Progenitor cell of endocrine pancreas (in vitro differentiated cells): ENCODE data around the gene KCNQ5. TPM values are rescaled to one million over a fixed set of nuclear protein-coding genes. Genes with fewer than 3 reads are reported as not detected.

Experiments
- DNase-seq: peaks from one replicate; pipeline ENCODE4 v3.0.0; 2021; ENCODE audit warnings: low spot score; ENCODE audit not compliant: unreplicated experiment
- H3K27ac Mint-ChIP-seq: 2 replicates; pipeline ENCODE4 v1.8.0; 2021; ENCODE audit warnings: mild to moderate bottlenecking, moderate library complexity, mixed read lengths
- H3K27me3 Mint-ChIP-seq: 2 replicates; pipeline ENCODE4 v1.8.0; 2021; ENCODE audit warnings: mixed read lengths
- H3K36me3 Mint-ChIP-seq: 2 replicates; pipeline ENCODE4 v1.8.0; 2022; ENCODE audit warnings: mixed read lengths; ENCODE audit not compliant: insufficient read depth
- H3K4me1 Mint-ChIP-seq: 2 replicates; pipeline ENCODE4 v1.8.0; 2021; ENCODE audit warnings: low read depth, mixed read lengths
- H3K4me3 Mint-ChIP-seq: 2 replicates; pipeline ENCODE4 v1.8.0; 2021; ENCODE audit warnings: low read depth, mild to moderate bottlenecking, moderate library complexity, mixed read lengths
- H3K9me3 Mint-ChIP-seq: 2 replicates; pipeline ENCODE4 v1.8.0; 2021; ENCODE audit warnings: low read depth, mixed read lengths
- CTCF ChIP-seq: fragments of 200-600 bp; sonication (generic); IDR thresholded peaks from one replicate; pipeline ENCODE4 v1.5.0; 2021; ENCODE audit warnings: antibody characterized with exemption, mild to moderate bottlenecking; ENCODE audit not compliant: unreplicated experiment
- total RNA-seq: library from RNA; stranded (reverse); gene quantifications from 2 replicates; pipeline ENCODE4 v1.2.1, GENCODE V29; 2021

The KCNQ5 gene
- total RNA-seq, 1 donor from 2014 or later, result 1.0 TPM

GRCh38 chr6:73062130-73062529, 440.3 kb downstream of the KCNQ5 start:
- Mint-ChIP-seq H3K27ac (no peak overlapping the region), H3K4me1 (no peaks in the 10 kb centered on the region), H3K27me3 (peaks cover 2% of the 10 kb centered on the region), H3K36me3 (no peaks in the 10 kb centered on the region), H3K4me3 (no peak overlapping the region), H3K9me3 (peaks cover 5% of the 10 kb centered on the region)
- TF ChIP-seq CTCF, result no peak
- DNase-seq, result no peak

GRCh38 chr6:73062837-73063236, 441.0 kb downstream of the KCNQ5 start:
- DNase-seq, result no peak
- Mint-ChIP-seq H3K27ac (no peak overlapping the region), H3K4me1 (no peaks in the 10 kb centered on the region), H3K36me3 (no peaks in the 10 kb centered on the region), H3K9me3 (peaks cover 5% of the 10 kb centered on the region), H3K4me3 (no peak overlapping the region), H3K27me3 (peaks cover 2% of the 10 kb centered on the region)
- no peak for TF ChIP-seq CTCF

DNA sequence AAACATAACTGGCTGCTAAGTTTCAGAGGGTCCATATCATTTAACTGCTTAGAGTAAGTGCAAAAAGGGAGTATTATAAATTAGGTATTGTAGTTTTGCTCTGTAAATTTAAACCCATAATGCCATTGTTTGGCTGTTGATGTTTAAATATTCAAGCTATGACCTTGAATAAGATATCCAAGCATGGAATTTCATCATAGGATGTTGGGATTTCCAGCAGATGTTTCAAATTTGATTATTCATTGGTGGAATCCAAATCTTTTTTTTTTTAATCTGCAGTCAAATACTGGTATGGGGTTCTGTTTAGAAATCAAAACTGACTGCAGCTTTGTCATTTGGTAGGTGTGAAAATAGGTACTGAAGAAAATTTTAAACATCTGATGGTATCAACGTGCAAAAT, 442.4 kb downstream of the KCNQ5 start:
- no peak overlapping the region for H3K4me3 Mint-ChIP-seq
- no peaks in the 10 kb centered on the region for H3K9me3 Mint-ChIP-seq
- no peaks in the 10 kb centered on the region for H3K36me3 Mint-ChIP-seq
- no peak overlapping the region for H3K27ac Mint-ChIP-seq
- TF ChIP-seq CTCF, result no peak
- H3K27me3 Mint-ChIP-seq, result peaks cover 2% of the 10 kb centered on the region
- H3K4me1 Mint-ChIP-seq, result no peaks in the 10 kb centered on the region
- no peak for DNase-seq

GRCh38 chr6:73073238-73073637, 451.4 kb downstream of the KCNQ5 start:
- no peaks in the 10 kb centered on the region for H3K36me3 Mint-ChIP-seq

GRCh38 chr6:73074175-73074574, 452.3 kb downstream of the KCNQ5 start:
- no peak for DNase-seq
- Mint-ChIP-seq H3K27ac (no peak overlapping the region), H3K36me3 (no peaks in the 10 kb centered on the region), H3K9me3 (no peaks in the 10 kb centered on the region), H3K27me3 (no peaks in the 10 kb centered on the region), H3K4me1 (peaks cover 7% of the 10 kb centered on the region), H3K4me3 (no peak overlapping the region)
- no peak for TF ChIP-seq CTCF

More at GRCh38 chr6:73073238-73073637, 451.4 kb downstream of the KCNQ5 start:
- Mint-ChIP-seq H3K4me3 (no peak overlapping the region), H3K27me3 (no peaks in the 10 kb centered on the region), H3K27ac (no peak overlapping the region), H3K9me3 (no peaks in the 10 kb centered on the region), H3K4me1 (peaks cover 7% of the 10 kb centered on the region)
- no peak for DNase-seq
- no peak for TF ChIP-seq CTCF
